HepG2 (cell line): ENCODE results near the gene IKZF2. TPM values are rescaled to one million over a fixed set of nuclear protein-coding genes. Genes with fewer than 3 reads are reported as not detected.

Source experiments
- ATAC-seq: fragments of 200-7000 bp; cut with Tn5 transposase; 3 replicates; pipeline ENCODE4 v1.9.1; 2020; ENCODE audit warnings: mild to moderate bottlenecking, moderate library complexity
- BruUV-seq: library from RNA; stranded (reverse); fragments of 400-500 nt; replicated peaks from 2 replicates; lab custom pipeline; 2021; lab: Mats Ljungman, UMichigan
- CTCF ChIA-PET: fragments of 300-600 bp; formaldehyde crosslinking; extraction: SDS; loops from one replicate; lab custom pipeline; 2021; ENCODE audit warnings: low total read pairs, inconsistent platforms, low intra/inter-chr PET ratio; lab: Yijun Ruan, JAX
- POLR2A ChIA-PET: fragments of 350-600 bp; sonication (Branson Sonifier 250); formaldehyde crosslinking; loops from one replicate; lab custom pipeline; 2020; ENCODE audit warnings: antibody characterized with exemption, inconsistent platforms; lab: Yijun Ruan, JAX
- DNase-seq: peaks from one replicate; pipeline ENCODE4 v3.0.0-alpha.2; 2015; ENCODE audit warnings: low spot score
- FAIRE-seq: peaks from 3 replicates; lab custom pipeline; 2011; peaks lifted over from hg19 to GRCh38; lab: Jason Lieb, UNC
- H2AFZ ChIP-seq: one replicate; pipeline ENCODE4 v1.6.1; 2011; ENCODE audit warnings: low read length, inconsistent platforms
- H3K27ac ChIP-seq: fragments of 300-600 bp; 3 replicates; pipeline ENCODE4 v1.8.0; 2011; ENCODE audit warnings: mixed run types, mild to moderate bottlenecking, mixed read lengths, low read length, inconsistent platforms; ENCODE audit not compliant: insufficient read depth; ENCODE audit errors: extremely low read length
- H3K27me3 ChIP-seq, 2 experiments: fragments of 200-600 bp in 1 of 2; 2 replicates in 1 of 2; 3 replicates in 1 of 2; pipeline versions ENCODE4 v1.6.0 to v1.8.0; 2011; ENCODE audit warnings: low read length in 2 of 2, mild to moderate bottlenecking in 2 of 2, moderate library complexity in 2 of 2, inconsistent platforms in 1 of 2; ENCODE audit not compliant: insufficient read depth in 2 of 2, control insufficient read depth in 1 of 2
- H3K36me3 ChIP-seq, 2 experiments: fragments of 200-600 bp in 1 of 2; replicated peaks in 1 of 2; 2 replicates in 1 of 2; 3 replicates in 1 of 2; pipeline versions ENCODE4 v1.5.1 to v1.8.0; 2011; ENCODE audit warnings: low read length in 2 of 2, inconsistent platforms in 1 of 2; ENCODE audit not compliant: insufficient read depth in 2 of 2, control insufficient read depth in 1 of 2
- H3K4me1 ChIP-seq: 2 replicates; pipeline ENCODE4 v1.5.1; 2012; ENCODE audit warnings: low read length, inconsistent platforms; ENCODE audit not compliant: insufficient read depth
- H3K4me2 ChIP-seq: 2 replicates; pipeline ENCODE4 v1.6.0; 2011; ENCODE audit warnings: low read depth, low read length, inconsistent platforms
- H3K4me3 ChIP-seq, 3 experiments: fragments of 200-600 bp in 1 of 3; sonication (generic), shearing (Covaris generic) in 1 of 3; replicated peaks in 1 of 3; 2 replicates each; pipeline ENCODE4 v1.5.1; 2011 to 2016; ENCODE audit warnings: low read length in 3 of 3, inconsistent platforms in 2 of 3, low read depth in 2 of 3, mild to moderate bottlenecking in 2 of 3, control low read depth in 1 of 3, mixed read lengths in 1 of 3; ENCODE audit not compliant: insufficient read depth in 1 of 3
- H3K79me2 ChIP-seq: one replicate; pipeline ENCODE4 v1.6.1; 2011; ENCODE audit warnings: low read length, inconsistent platforms; ENCODE audit not compliant: insufficient read depth
- H3K9ac ChIP-seq: 2 replicates; pipeline ENCODE4 v1.6.0; 2011; ENCODE audit warnings: mild to moderate bottlenecking, low read depth, low read length, inconsistent platforms; ENCODE audit not compliant: insufficient read depth
- H3K9me3 ChIP-seq: 2 replicates; pipeline ENCODE4 v1.5.1; 2012; ENCODE audit warnings: mild to moderate bottlenecking, low read length
- H4K20me1 ChIP-seq: 2 replicates; pipeline ENCODE4 v1.6.0; 2011; ENCODE audit warnings: inconsistent platforms, mild to moderate bottlenecking, low read length, moderate library complexity; ENCODE audit not compliant: insufficient read depth
- BORCS8-MEF2B ChIP-seq: sonication (generic); formaldehyde crosslinking; IDR thresholded peaks from 2 replicates; pipeline ENCODE4 v1.8.0; 2022; ENCODE audit warnings: mild to moderate bottlenecking, missing genetic modification reagents
- CENPX ChIP-seq: sonication (generic); formaldehyde crosslinking; IDR thresholded peaks from 2 replicates; pipeline ENCODE4 v1.9.0; 2021; ENCODE audit warnings: mild to moderate bottlenecking, missing genetic modification reagents, moderate library complexity
- DR1 ChIP-seq: sonication (generic); formaldehyde crosslinking; IDR thresholded peaks from 2 replicates; pipeline ENCODE4 v1.8.0; 2021; ENCODE audit warnings: mild to moderate bottlenecking, missing genetic modification reagents, inconsistent platforms
- FOXC1 ChIP-seq: sonication (generic); formaldehyde crosslinking; IDR thresholded peaks from 2 replicates; pipeline ENCODE4 v1.8.0; 2022; ENCODE audit warnings: mild to moderate bottlenecking, missing genetic modification reagents, borderline replicate concordance
- HOXD1 ChIP-seq: sonication (generic); formaldehyde crosslinking; IDR thresholded peaks from 2 replicates; pipeline ENCODE4 v1.5.0; 2020; ENCODE audit warnings: missing genetic modification reagents
- KDM2A ChIP-seq: sonication (generic); formaldehyde crosslinking; IDR thresholded peaks from 2 replicates; pipeline ENCODE4 v1.4.0; 2020; ENCODE audit warnings: low read depth, missing genetic modification reagents, borderline replicate concordance
- KLF6 ChIP-seq: IDR thresholded peaks from 2 replicates; pipeline ENCODE4 v1.8.0; 2016; ENCODE audit warnings: missing biosample characterization, missing genetic modification reagents
- LBX2 ChIP-seq: sonication (generic); formaldehyde crosslinking; IDR thresholded peaks from 2 replicates; pipeline ENCODE4 v1.5.0; 2020; ENCODE audit warnings: missing genetic modification reagents, mild to moderate bottlenecking, borderline replicate concordance
- NFAT5 ChIP-seq: sonication (generic); formaldehyde crosslinking; IDR thresholded peaks from 2 replicates; pipeline ENCODE4 v1.4.0; 2020; ENCODE audit warnings: missing genetic modification reagents
- RAD21 ChIP-seq: fragments of 450-650 bp; formaldehyde crosslinking; IDR thresholded peaks from 2 replicates; pipeline ENCODE4 v1.5.0; 2020; ENCODE audit warnings: mild to moderate bottlenecking
- TBP ChIP-seq: sonication (generic); formaldehyde crosslinking; IDR thresholded peaks from 2 replicates; pipeline ENCODE4 v1.5.0; 2020; ENCODE audit warnings: missing genetic modification reagents
- THRA ChIP-seq: sonication (generic); formaldehyde crosslinking; IDR thresholded peaks from 2 replicates; pipeline ENCODE4 v1.4.0; 2020; ENCODE audit warnings: missing genetic modification reagents, borderline replicate concordance
- XRCC5 ChIP-seq: fragments of 200-400 bp; formaldehyde crosslinking; optimal IDR thresholded peaks from 2 replicates; pipeline ENCODE3; 2017; ENCODE audit warnings: mild to moderate bottlenecking, low read length
- YY1 ChIP-seq: IDR thresholded peaks from 2 replicates; pipeline ENCODE4 v1.6.1; 2011; ENCODE audit warnings: low read length, low read depth, moderate library complexity, mild to moderate bottlenecking; ENCODE audit not compliant: insufficient read depth, insufficient replicate concordance
- ZFP41 ChIP-seq: sonication (generic); formaldehyde crosslinking; IDR thresholded peaks from 2 replicates; pipeline ENCODE4 v1.4.0; 2020; ENCODE audit warnings: mild to moderate bottlenecking, missing genetic modification reagents, borderline replicate concordance
- ZNF569 ChIP-seq: sonication (generic); formaldehyde crosslinking; IDR thresholded peaks from 2 replicates; pipeline ENCODE4 v1.5.0; 2020; ENCODE audit warnings: mild to moderate bottlenecking, missing genetic modification reagents, moderate library complexity, borderline replicate concordance
- ZNF660 ChIP-seq: sonication (generic); formaldehyde crosslinking; IDR thresholded peaks from 2 replicates; pipeline ENCODE4 v1.5.1; 2020; ENCODE audit warnings: mild to moderate bottlenecking, low read depth, missing genetic modification reagents, borderline replicate concordance
- ZNF678 ChIP-seq: sonication (generic); formaldehyde crosslinking; IDR thresholded peaks from 2 replicates; pipeline ENCODE4 v1.4.0; 2020; ENCODE audit warnings: mild to moderate bottlenecking, missing genetic modification reagents
- ZSCAN12 ChIP-seq: sonication (generic); formaldehyde crosslinking; IDR thresholded peaks from 2 replicates; pipeline ENCODE4 v1.9.0; 2021; ENCODE audit warnings: mild to moderate bottlenecking, missing genetic modification reagents
- WGBS: methylation state at CpG from one replicate; pipeline ENCODE4 v1.1.6; 2017; ENCODE audit warnings: low lambda C conversion rate; 5-methylcytosine and 5-hydroxymethylcytosine counted together
- in situ Hi-C: cut with HindIII; loops from 2 replicates; pipeline ENCODE4 v1.10.0; 2017; ENCODE audit warnings: low pct_unique_long_range_greater_than_20kb; ENCODE audit not compliant: extremely low pct_ligation_motif_present
- intact Hi-C: fragments of 100-400 bp; cut with micrococcal nuclease; formaldehyde crosslinking; loops from one replicate; pipeline ENCODE4 v1.10.0; 2022; ENCODE audit not compliant: unreplicated experiment
- polyA plus RNA-seq, 8 experiments: library from polyadenylated mRNA; depleted of rRNA in 3 of 8; stranded (reverse) in 7 of 8; unstranded in 1 of 8; fragments of >200 nt; fragmentation: Illumina TruSeq in 4 of 8; extraction: Trizol in 4 of 8; gene quantifications; 2 replicates each; pipeline versions ENCODE4 v1.2.1 to v1.2.3, GENCODE V29; 2011 to 2016; ENCODE audit warnings: low read depth in 4 of 8, missing spikeins in 1 of 8, mixed read lengths in 1 of 8; ENCODE audit not compliant: insufficient read depth in 1 of 8
- total RNA-seq, 5 experiments: library from RNA; depleted of rRNA; stranded (reverse); fragments of >200 nt; fragmentation: Illumina TruSeq; extraction: Trizol; gene quantifications; 2 replicates each; pipeline ENCODE4 v1.2.3, GENCODE V29; 2016; ENCODE audit warnings: low read depth in 1 of 5

IKZF2 gene
- total and polyA plus RNA-seq, 2 of the 13 experiments (the other 11 are each of a cell fraction or from before 2014, with no cell fraction given), result 0.18 to 0.86 TPM

GRCh38 chr2:213013979-213014378, 137.4 kb downstream of the IKZF2 start (continued):
- TF ChIP-seq NFAT5 (CRISPR knock-in tag) (no peak), HOXD1 (CRISPR knock-in tag) (no peak), XRCC5 (no peak), ZSCAN12 (CRISPR knock-in tag) (no peak), DR1 (CRISPR knock-in tag) (no peak)
- TF ChIP-seq, all 625 proteins: peak for 0

- Histone ChIP-seq H3K4me3 (no peak overlapping the region), H3K4me1 (no peaks in the 10 kb centered on the region), H3K79me2 (no peaks in the 10 kb centered on the region), H3K27me3 (no peaks in the 10 kb centered on the region), H3K9ac (no peak overlapping the region), H3K36me3 (no peaks in the 10 kb centered on the region), H3K4me2 (no peak overlapping the region), H3K27ac (no peak overlapping the region), H3K9me3 (no peaks in the 10 kb centered on the region), H2AFZ (no peak overlapping the region), H4K20me1 (no peaks in the 10 kb centered on the region)
- no peak for ATAC-seq
- CTCF ChIA-PET, result no interaction called here
- 3% methylated on average over 1 of the region's 1 CpG for WGBS
- no TSS peak for BruUV-seq
- in situ Hi-C loops (no loop called here), intact Hi-C loops (no loop called here)
- POLR2A ChIA-PET, result no interaction called here
- FAIRE-seq, result no peak
- DNase-seq, result no peak
- TF ChIP-seq KLF6 (CRISPR knock-in tag) (no peak), YY1 (no peak), TBP (CRISPR knock-in tag) (no peak), ZNF678 (no peak), CENPX (no peak), ZFP41 (no peak), ZNF569 (CRISPR knock-in tag) (no peak), LBX2 (CRISPR knock-in tag) (no peak), KDM2A (CRISPR knock-in tag) (no peak), BORCS8-MEF2B (no peak), RAD21 (CRISPR knock-in tag) (no peak), ZNF660 (CRISPR knock-in tag) (no peak), THRA (no peak), FOXC1 (no peak)
Measured at GRCh38 chr2:213011505-213011904, 139.9 kb downstream of the IKZF2 start.
